GM18951 (cell line): ENCODE data around the gene ZFPM1.
"Not testable (repeated sequence)": the region's sequence is repeated elsewhere in the genome, so short reads cannot be mapped to it uniquely, and the experiment has no call there.

Experiments
- POLR2A ChIP-seq: IDR thresholded peaks from 4 replicates; pipeline ENCODE4 v1.6.1; 2011; ENCODE audit warnings: mild to moderate bottlenecking; ENCODE audit not compliant: insufficient read length, insufficient read depth; ENCODE audit errors: extremely low read depth
- in situ Hi-C: fragments of 300-500 bp; cut with MboI; formaldehyde crosslinking; loops from one replicate; pipeline ENCODE4 v1.12.0; 2022; ENCODE audit warnings: low sequenced_read_pairs, mixed read lengths, inconsistent platforms; ENCODE audit not compliant: unreplicated experiment

Gene ZFPM1

GRCh38 chr16:88462396-88462795 lies 9.3 kb downstream of the ZFPM1 start:
- no peak for TF ChIP-seq POLR2A
- in situ Hi-C loops = no loop called here

GRCh38 chr16:88463411-88463810 lies 10.3 kb downstream of the ZFPM1 start:
- in situ Hi-C loops = no loop called here
- TF ChIP-seq POLR2A = no peak

DNA sequence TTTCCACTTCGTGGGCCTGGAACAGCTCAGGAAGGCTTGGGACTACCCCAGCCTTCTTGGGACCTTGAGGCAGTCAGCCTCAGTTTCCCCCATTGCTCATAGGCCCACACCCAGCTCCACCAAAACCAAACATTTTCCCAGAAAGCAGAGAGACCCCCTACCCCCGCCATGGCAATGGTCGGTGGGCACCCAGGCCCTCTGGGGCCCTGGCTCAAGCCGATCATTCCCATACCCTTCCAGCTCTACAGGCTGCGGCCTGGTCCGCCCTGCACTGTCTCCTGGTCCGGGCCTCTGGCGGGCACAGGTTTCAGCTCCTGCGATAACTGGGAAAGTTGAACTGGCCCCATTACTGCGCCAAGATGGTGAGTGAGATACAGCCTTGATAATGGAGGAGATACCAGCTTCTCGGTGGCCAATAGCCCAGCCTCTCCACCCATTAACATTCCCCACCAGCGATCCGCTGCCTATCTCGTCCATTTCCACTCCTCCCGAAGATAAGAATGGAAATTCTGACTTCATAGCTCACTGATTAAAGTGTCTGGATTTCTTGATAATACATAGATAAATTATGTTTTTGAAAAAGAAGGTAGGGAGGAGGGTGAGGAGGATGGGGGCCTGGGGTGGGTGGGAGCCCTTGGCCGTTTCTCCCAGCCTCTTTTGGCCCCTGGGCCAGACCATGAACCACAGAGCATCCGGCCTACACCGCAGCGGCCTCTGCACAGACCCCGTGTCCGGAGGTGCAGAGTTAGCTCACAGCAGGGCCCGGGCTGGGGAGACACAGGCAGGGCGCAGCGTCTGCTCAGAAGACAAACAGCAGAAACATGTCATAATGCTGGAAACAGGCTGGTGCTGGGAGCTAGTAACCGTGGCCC lies 11.6 kb downstream of the ZFPM1 start:
- no peak for TF ChIP-seq POLR2A
- in situ Hi-C loops = no loop called here

GRCh38 chr16:88465387-88465983 lies 12.4 kb downstream of the ZFPM1 start:
- in situ Hi-C loops = no loop called here
- no peak for TF ChIP-seq POLR2A

DNA sequence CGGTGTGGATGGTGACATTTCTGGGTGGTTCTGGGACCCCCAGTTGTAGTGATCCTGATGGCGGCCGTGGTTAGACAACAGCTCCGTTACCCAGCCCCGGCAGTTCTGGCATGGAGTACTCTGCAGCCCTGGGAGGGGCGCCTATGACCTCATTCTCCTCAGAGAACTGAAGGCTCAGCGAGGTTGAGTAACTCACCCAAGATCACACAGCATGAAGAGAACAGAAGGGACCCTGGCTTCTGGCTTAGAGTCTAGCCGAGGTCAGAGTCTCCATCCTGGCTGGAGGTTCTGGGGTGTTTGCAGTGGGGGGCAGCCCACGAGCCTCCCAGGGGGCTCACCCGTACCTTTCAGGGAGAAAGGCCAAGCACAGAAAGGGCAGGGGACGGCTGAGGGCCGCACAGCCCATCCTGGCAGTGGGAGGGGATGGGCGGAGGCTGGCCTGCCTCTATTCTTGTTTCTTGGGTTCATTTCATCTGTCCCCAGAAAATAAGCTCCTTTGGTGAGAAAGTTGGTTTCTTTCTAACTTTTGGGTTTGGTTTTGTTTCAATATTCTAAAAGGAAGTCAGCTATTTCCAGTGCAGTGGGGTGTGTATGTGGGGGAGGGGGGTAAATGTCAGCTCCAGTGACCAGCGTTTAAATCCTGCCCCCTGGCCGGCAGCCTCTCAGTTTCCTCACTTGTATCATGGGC lies 13.2 kb downstream of the ZFPM1 start:
- TF ChIP-seq POLR2A = no peak
- in situ Hi-C loops = no loop called here

DNA sequence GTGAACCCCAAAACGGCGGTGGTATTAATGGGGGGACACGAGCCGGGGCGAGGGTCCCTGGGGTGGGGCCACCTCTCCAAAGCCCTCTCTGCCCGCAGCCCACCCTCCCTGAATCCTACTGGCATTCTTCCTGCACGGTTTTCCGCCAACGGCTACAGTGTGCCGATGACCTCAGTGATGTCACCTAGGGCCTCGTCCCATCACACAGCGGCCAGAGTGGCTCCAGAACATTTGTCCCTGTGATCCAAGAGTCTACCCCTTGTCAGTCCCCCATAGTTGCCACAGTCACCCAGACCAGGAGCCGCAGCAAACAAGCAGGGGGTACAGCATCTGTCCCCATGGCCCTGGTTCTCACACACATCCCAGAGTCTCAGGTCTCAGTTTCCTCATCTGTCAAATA lies 13.9 kb downstream of the ZFPM1 start:
- no peak for TF ChIP-seq POLR2A
- in situ Hi-C loops = no loop called here

- in situ Hi-C loops = no loop called here
- no peak for TF ChIP-seq POLR2A
Measured at GRCh38 chr16:88467541-88467944, 14.5 kb downstream of the ZFPM1 start.

- in situ Hi-C loops = no loop called here
- no peak for TF ChIP-seq POLR2A
Measured at GRCh38 chr16:88468275-88469129, 15.4 kb downstream of the ZFPM1 start.

- in situ Hi-C loops = no loop called here
- no peak for TF ChIP-seq POLR2A
Measured at GRCh38 chr16:88469615-88470395, 16.7 kb downstream of the ZFPM1 start.

GRCh38 chr16:88470396-88470680 lies 17.3 kb downstream of the ZFPM1 start:
- in situ Hi-C loops = not testable (repeated sequence)

DNA sequence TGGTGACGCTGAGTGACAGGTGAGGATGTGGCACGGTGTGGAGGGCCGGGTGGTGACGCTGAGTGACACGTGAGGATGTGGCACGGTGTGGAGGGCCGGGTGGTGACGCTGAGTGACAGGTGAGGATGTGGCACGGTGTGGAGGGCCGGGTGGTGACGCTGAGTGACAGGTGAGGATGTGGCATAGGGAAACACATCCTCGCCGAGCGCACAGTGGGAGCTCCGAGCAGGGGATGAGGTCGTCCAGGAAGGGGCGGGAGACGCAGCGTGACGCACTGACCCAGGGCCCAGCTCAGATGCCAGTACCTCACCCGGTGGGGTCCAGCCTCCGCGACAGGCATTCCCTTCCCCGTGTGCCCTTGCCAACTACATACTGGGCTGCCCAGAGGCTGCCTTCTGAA lies 17.6 kb downstream of the ZFPM1 start:
- in situ Hi-C loops = not testable (repeated sequence)

- no peak for TF ChIP-seq POLR2A
- in situ Hi-C loops = no loop called here
Measured at GRCh38 chr16:88471115-88471514, 18.0 kb downstream of the ZFPM1 start.

DNA sequence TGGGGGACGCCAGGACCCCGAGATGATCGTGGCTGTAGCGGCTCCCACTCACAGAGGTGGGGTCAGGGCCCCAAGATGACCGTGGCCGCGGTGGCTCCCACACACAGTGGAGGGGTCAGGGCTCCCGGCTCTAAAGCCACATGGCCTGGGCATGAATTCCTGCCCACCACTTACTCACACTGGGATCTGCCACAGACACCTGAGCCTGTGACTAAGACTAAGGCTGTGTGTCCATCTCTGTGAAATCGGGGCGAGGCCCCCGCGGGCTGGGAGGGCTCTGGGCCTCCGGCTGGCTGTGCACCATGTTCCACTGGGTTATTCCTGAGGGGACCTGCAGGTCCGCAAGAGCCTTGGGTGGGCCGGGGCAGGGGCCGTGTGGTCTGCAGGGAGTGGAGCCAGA lies 18.5 kb downstream of the ZFPM1 start:
- in situ Hi-C loops = no loop called here
- TF ChIP-seq POLR2A = no peak
